Stomach smooth muscle (tissue), 2 donors: ENCODE measurements around the gene SRBD1.

ENCODE experiments used
- H3K27ac ChIP-seq: one replicate; pipeline ENCODE4 v1.7.0; 2013; ENCODE audit warnings: mild to moderate bottlenecking, low read length, inconsistent platforms
- H3K27me3 ChIP-seq, 2 donors: one replicate each; pipeline ENCODE4 v1.7.0; 2013; ENCODE audit warnings: low read length in 2 of 2; ENCODE audit not compliant: insufficient read depth in 2 of 2, control insufficient read depth in 1 of 2
- H3K36me3 ChIP-seq, 2 donors: one replicate each; pipeline ENCODE4 v1.7.0; 2013; ENCODE audit warnings: low read length in 2 of 2; ENCODE audit not compliant: control insufficient read depth in 2 of 2, insufficient read depth in 2 of 2
- H3K4me1 ChIP-seq: one replicate; pipeline ENCODE4 v1.7.0; 2013; ENCODE audit warnings: low read length; ENCODE audit not compliant: control insufficient read depth, insufficient read depth
- H3K4me3 ChIP-seq, 2 donors: one replicate each; pipeline ENCODE4 v1.7.0; 2013; ENCODE audit warnings: low read length in 2 of 2
- H3K9ac ChIP-seq, 2 donors: one replicate each; pipeline ENCODE4 v1.7.0; 2013; ENCODE audit warnings: low read length in 2 of 2, mild to moderate bottlenecking in 1 of 2
- H3K9me3 ChIP-seq, 2 donors: one replicate each; pipeline ENCODE4 v1.7.0; 2013; ENCODE audit warnings: low read length in 2 of 2; ENCODE audit not compliant: control insufficient read depth in 2 of 2
- donor health status: healthy.
- donor health status: Pancreatic carcinoma.

The SRBD1 gene

GRCh38 chr2:45394216-45394615 is 216.9 kb downstream of the SRBD1 start:
- Histone ChIP-seq H3K9ac (no peak overlapping the region), H3K27ac (no peak overlapping the region), H3K4me3 (no peak overlapping the region), H3K27me3 (no peaks in the 10 kb centered on the region), H3K4me1 (no peaks in the 10 kb centered on the region), H3K36me3 (no peaks in the 10 kb centered on the region), H3K9me3 (no peaks in the 10 kb centered on the region)

- Histone ChIP-seq H3K4me3 (no peak overlapping the region), H3K9ac (no peak overlapping the region), H3K4me1 (no peaks in the 10 kb centered on the region), H3K9me3 (no peaks in the 10 kb centered on the region), H3K27me3 (no peaks in the 10 kb centered on the region), H3K27ac (no peak overlapping the region), H3K36me3 (peaks cover 0 to 2% of the 10 kb centered on the region in 2 donors)
Measured at GRCh38 chr2:45391866-45392265, 219.2 kb downstream of the SRBD1 start.

GRCh38 chr2:45390861-45391260 is 220.2 kb downstream of the SRBD1 start:
- H3K27ac ChIP-seq: no peak overlapping the region
- no peaks in the 10 kb centered on the region for H3K4me1 ChIP-seq
- H3K9ac ChIP-seq: no peak overlapping the region
- no peak overlapping the region for H3K4me3 ChIP-seq
- H3K36me3 ChIP-seq: peaks cover 0 to 2% of the 10 kb centered on the region in 2 donors
- H3K9me3 ChIP-seq: no peaks in the 10 kb centered on the region
- no peaks in the 10 kb centered on the region for H3K27me3 ChIP-seq

- H3K4me3 ChIP-seq: no peak overlapping the region
- no peaks in the 10 kb centered on the region for H3K4me1 ChIP-seq
- H3K9ac ChIP-seq: no peak overlapping the region
- no peaks in the 10 kb centered on the region for H3K27me3 ChIP-seq
- H3K27ac ChIP-seq: no peak overlapping the region
- H3K9me3 ChIP-seq: no peaks in the 10 kb centered on the region
- peaks cover 0 to 2% of the 10 kb centered on the region in 2 donors for H3K36me3 ChIP-seq
Measured at GRCh38 chr2:45390441-45390840, 220.6 kb downstream of the SRBD1 start.

GRCh38 chr2:45388541-45389100 is 222.4 kb downstream of the SRBD1 start:
- peaks cover 0 to 2% of the 10 kb centered on the region in 2 donors for H3K36me3 ChIP-seq
- no peak overlapping the region for H3K27ac ChIP-seq
- no peak overlapping the region for H3K4me3 ChIP-seq
- no peaks in the 10 kb centered on the region for H3K9me3 ChIP-seq
- no peaks in the 10 kb centered on the region for H3K4me1 ChIP-seq
- H3K27me3 ChIP-seq: no peaks in the 10 kb centered on the region
- H3K9ac ChIP-seq: no peak overlapping the region

GRCh38 chr2:45382744-45383143 is 228.3 kb downstream of the SRBD1 start:
- no peaks in the 10 kb centered on the region for H3K4me1 ChIP-seq
- H3K4me3 ChIP-seq: no peak overlapping the region
- H3K36me3 ChIP-seq: peaks cover 0 to 2% of the 10 kb centered on the region in 2 donors

GRCh38 chr2:45380131-45380836 is 230.8 kb downstream of the SRBD1 start:
- no peaks in the 10 kb centered on the region for H3K36me3 ChIP-seq

More at GRCh38 chr2:45382744-45383143, 228.3 kb downstream of the SRBD1 start:
- Histone ChIP-seq H3K9ac (no peak overlapping the region), H3K27me3 (no peaks in the 10 kb centered on the region), H3K9me3 (no peaks in the 10 kb centered on the region), H3K27ac (no peak overlapping the region)

GRCh38 chr2:45379399-45380087 is 231.5 kb downstream of the SRBD1 start:
- Histone ChIP-seq H3K36me3 (no peaks in the 10 kb centered on the region), H3K4me1 (no peaks in the 10 kb centered on the region), H3K9me3 (no peaks in the 10 kb centered on the region), H3K27ac (no peak overlapping the region), H3K9ac (no peak overlapping the region), H3K4me3 (no peak overlapping the region), H3K27me3 (no peaks in the 10 kb centered on the region)

More at GRCh38 chr2:45380131-45380836, 230.8 kb downstream of the SRBD1 start:
- Histone ChIP-seq H3K9ac (no peak overlapping the region), H3K4me3 (no peak overlapping the region), H3K4me1 (no peaks in the 10 kb centered on the region), H3K9me3 (no peaks in the 10 kb centered on the region), H3K27ac (no peak overlapping the region), H3K27me3 (no peaks in the 10 kb centered on the region)

- no peaks in the 10 kb centered on the region for H3K9me3 ChIP-seq
- H3K9ac ChIP-seq: no peak overlapping the region
- H3K4me1 ChIP-seq: no peaks in the 10 kb centered on the region
- no peak overlapping the region for H3K4me3 ChIP-seq
- no peaks in the 10 kb centered on the region for H3K27me3 ChIP-seq
- no peaks in the 10 kb centered on the region for H3K36me3 ChIP-seq
- H3K27ac ChIP-seq: no peak overlapping the region
Measured at GRCh38 chr2:45373534-45373933, 237.5 kb downstream of the SRBD1 start.

GRCh38 chr2:45370369-45370768 is 240.7 kb downstream of the SRBD1 start:
- H3K4me1 ChIP-seq: no peaks in the 10 kb centered on the region
- H3K27me3 ChIP-seq: no peaks in the 10 kb centered on the region
- no peaks in the 10 kb centered on the region for H3K36me3 ChIP-seq
- no peak overlapping the region for H3K4me3 ChIP-seq
- no peak overlapping the region for H3K9ac ChIP-seq
- no peaks in the 10 kb centered on the region for H3K9me3 ChIP-seq
- H3K27ac ChIP-seq: no peak overlapping the region

GRCh38 chr2:45368792-45369191 is 242.3 kb downstream of the SRBD1 start:
- Histone ChIP-seq H3K36me3 (no peaks in the 10 kb centered on the region), H3K27ac (no peak overlapping the region), H3K9me3 (no peaks in the 10 kb centered on the region), H3K4me3 (no peak overlapping the region), H3K4me1 (no peaks in the 10 kb centered on the region), H3K27me3 (no peaks in the 10 kb centered on the region), H3K9ac (no peak overlapping the region)
